ENCODE measurements around the gene RASEF. TPM values are rescaled to one million over a fixed set of nuclear protein-coding genes. Genes with fewer than 3 reads are reported as not detected.

The RASEF gene
- total RNA-seq, 1 donor from 2014 or later, result not detected

- Mint-ChIP-seq H3K36me3 (ENCODE audit: low read depth) (no peaks in the 10 kb centered on the region), H3K27ac (no peak overlapping the region), H3K4me1 (ENCODE audit: low read depth) (no peaks in the 10 kb centered on the region), H3K4me3 (no peak overlapping the region), H3K27me3 (ENCODE audit: insufficient read depth) (no peaks in the 10 kb centered on the region), H3K9me3 (no peaks in the 10 kb centered on the region)
- DNase-seq (ENCODE audit: low spot score), result no peak
- intact Hi-C loops (cut with micrococcal nuclease), result no loop called here
Measured at GRCh38 chr9:82930116-82930515, 132.8 kb downstream of the RASEF start.

All from activated T-helper 1 cell treated with anti-CD3 and anti-CD28 coated beads, Interleukin-12 subunit alpha, Interleukin-12 subunit beta, Interleukin-2, Interleukin-4 antibody, amounts not matched to agents 30 ng/mL and 10 ng/mL and 1 ng/mL, durations not matched to agents 14 hours and 24 hours and 36 hours (primary cell).